ENCODE data around the gene ETFDH.
A peak's percentile ranks its signal among the peaks of the same experiment; 100 is the strongest.
"Not testable (repeated sequence)": the region's sequence is repeated elsewhere in the genome, so short reads cannot be mapped to it uniquely, and the experiment has no call there.

ETFDH gene

GRCh38 chr4:158710814-158711213, 38.7 kb downstream of the ETFDH start:
- in situ Hi-C loops (cut with HindIII; ENCODE audit: low sequenced_read_pairs), result no loop called here
- peak; percentile 14 for DNase-seq (ENCODE audit: low read depth, low spot score)
- no peak overlapping the region for H3K4me3 ChIP-seq (ENCODE audit: low read depth, low read length)
- peak; percentile 33 for TF ChIP-seq CTCF (IDR thresholded peaks at IDR 0.05; ENCODE audit: low read depth, low read length)

- DNase-seq (ENCODE audit: low read depth, low spot score); H3K4me3 ChIP-seq (ENCODE audit: low read depth, low read length); in situ Hi-C loops (cut with HindIII; ENCODE audit: low sequenced_read_pairs): not testable (repeated sequence)
Observed at GRCh38 chr4:158712622-158713021, 40.5 kb downstream of the ETFDH start.

- H3K4me3 ChIP-seq (ENCODE audit: low read depth, low read length), result no peak overlapping the region
- in situ Hi-C loops (cut with HindIII; ENCODE audit: low sequenced_read_pairs), result no loop called here
- TF ChIP-seq CTCF (IDR thresholded peaks at IDR 0.05; ENCODE audit: low read depth, low read length), result no peak
- no peak for DNase-seq (ENCODE audit: low read depth, low spot score)
Observed at GRCh38 chr4:158714937-158715336, 42.8 kb downstream of the ETFDH start.

- in situ Hi-C loops (cut with HindIII; ENCODE audit: low sequenced_read_pairs), result no loop called here
- no peak for TF ChIP-seq CTCF (IDR thresholded peaks at IDR 0.05; ENCODE audit: low read depth, low read length)
- H3K4me3 ChIP-seq (ENCODE audit: low read depth, low read length), result no peak overlapping the region
- DNase-seq (ENCODE audit: low read depth, low spot score), result no peak
Observed at GRCh38 chr4:158715802-158716201, 43.7 kb downstream of the ETFDH start.

GRCh38 chr4:158721680-158722079, 49.6 kb downstream of the ETFDH start:
- TF ChIP-seq CTCF (IDR thresholded peaks at IDR 0.05; ENCODE audit: low read depth, low read length), result no peak
- H3K4me3 ChIP-seq (ENCODE audit: low read depth, low read length), result no peak overlapping the region
- no peak for DNase-seq (ENCODE audit: low read depth, low spot score)
- in situ Hi-C loops (cut with HindIII; ENCODE audit: low sequenced_read_pairs), result no loop called here

- TF ChIP-seq CTCF (IDR thresholded peaks at IDR 0.05; ENCODE audit: low read depth, low read length), result no peak
- in situ Hi-C loops (cut with HindIII; ENCODE audit: low sequenced_read_pairs), result no loop called here
- DNase-seq (ENCODE audit: low read depth, low spot score), result peak; percentile 46
- H3K4me3 ChIP-seq (ENCODE audit: low read depth, low read length), result peak overlapping the region; percentile 61
Observed at GRCh38 chr4:158722291-158722916, 50.3 kb downstream of the ETFDH start.

- no peak for TF ChIP-seq CTCF (IDR thresholded peaks at IDR 0.05; ENCODE audit: low read depth, low read length)
- in situ Hi-C loops (cut with HindIII; ENCODE audit: low sequenced_read_pairs), result no loop called here
- peak; percentile 83 for DNase-seq (ENCODE audit: low read depth, low spot score)
- peak within 1 kb of the TSS; percentile 61 for H3K4me3 ChIP-seq (ENCODE audit: low read depth, low read length)
Observed at GRCh38 chr4:158722917-158723793, 51.1 kb downstream of the ETFDH start, which contains the start of gene PPID. Gene PPID (minus strand): TSS chr4:158723396. CDS start chr4:158723288, 108 bp downstream.

Data from astrocyte of the spinal cord (primary cell).